Measurements from ENCODE around the gene LYZL6.
A peak's percentile ranks its signal among the peaks of the same experiment; 100 is the strongest.

The LYZL6 gene

GRCh38 chr17:35943537-35943936 is at the start of gene LYZL6:
Gene LYZL6 (minus strand): TSS chr17:35943713. CDS start chr17:35939356, 4,357 bp downstream.
- DNase-seq (ENCODE audit: low read depth, low spot score), result no peak
- H3K27ac ChIP-seq, result no peak within 1 kb of the TSS

- no peak overlapping the region for H3K27ac ChIP-seq
- no peak for DNase-seq (ENCODE audit: low read depth, low spot score)
Observed at GRCh38 chr17:35991075-35991474, 47.6 kb upstream of the LYZL6 start.

GRCh38 chr17:35988164-35988563 is 44.7 kb upstream of the LYZL6 start:
- no peak overlapping the region for H3K27ac ChIP-seq
- DNase-seq (ENCODE audit: low read depth, low spot score), result no peak

- DNase-seq (ENCODE audit: low read depth, low spot score), result no peak
- no peak within 1 kb of the TSS for H3K27ac ChIP-seq
Observed at GRCh38 chr17:35986643-35987042, 43.1 kb upstream of the LYZL6 start, which contains the start of gene CCL14. Gene CCL14 (minus strand): TSS chr17:35986729. CDS start chr17:35986649, 80 bp downstream.

- H3K27ac ChIP-seq, result no peak overlapping the region
- DNase-seq (ENCODE audit: low read depth, low spot score), result no peak
Observed at GRCh38 chr17:35984140-35984539, 40.6 kb upstream of the LYZL6 start.

GRCh38 chr17:35982409-35983191 is 39.1 kb upstream of the LYZL6 start:
- DNase-seq (ENCODE audit: low read depth, low spot score), result no peak
- H3K27ac ChIP-seq, result no peak overlapping the region

- DNase-seq (ENCODE audit: low read depth, low spot score), result no peak
- H3K27ac ChIP-seq, result no peak overlapping the region
Observed at GRCh38 chr17:35981908-35982330, 38.4 kb upstream of the LYZL6 start.

- no peak for DNase-seq (ENCODE audit: low read depth, low spot score)
Observed at GRCh38 chr17:35981246-35981645, 37.7 kb upstream of the LYZL6 start, which contains the start of gene CCL16. Gene CCL16 (minus strand): TSS chr17:35981497. CDS start chr17:35981420, 77 bp downstream.

GRCh38 chr17:35978346-35978745 is 34.8 kb upstream of the LYZL6 start:
- no peak overlapping the region for H3K27ac ChIP-seq
- no peak for DNase-seq (ENCODE audit: low read depth, low spot score)

More at GRCh38 chr17:35981246-35981645, 37.7 kb upstream of the LYZL6 start, which contains the start of gene CCL16:
- H3K27ac ChIP-seq, result no peak within 1 kb of the TSS

- DNase-seq (ENCODE audit: low read depth, low spot score), result no peak
Observed at GRCh38 chr17:35977509-35977908, 34.0 kb upstream of the LYZL6 start.

GRCh38 chr17:35973333-35974260 is 30.1 kb upstream of the LYZL6 start:
- peak overlapping the region; percentile 75 for H3K27ac ChIP-seq
- peak; percentile 50 for DNase-seq (ENCODE audit: low read depth, low spot score)

More at GRCh38 chr17:35977509-35977908, 34.0 kb upstream of the LYZL6 start:
- H3K27ac ChIP-seq, result no peak overlapping the region

- DNase-seq (ENCODE audit: low read depth, low spot score), result no peak
- peak overlapping the region; percentile 75 for H3K27ac ChIP-seq
Observed at GRCh38 chr17:35972945-35973332, 29.4 kb upstream of the LYZL6 start.

- no peak for DNase-seq (ENCODE audit: low read depth, low spot score)
Observed at GRCh38 chr17:35972535-35972934, 29.0 kb upstream of the LYZL6 start.

GRCh38 chr17:35972066-35972465 is 28.6 kb upstream of the LYZL6 start:
- no peak overlapping the region for H3K27ac ChIP-seq
- DNase-seq (ENCODE audit: low read depth, low spot score), result no peak

More at GRCh38 chr17:35972535-35972934, 29.0 kb upstream of the LYZL6 start:
- H3K27ac ChIP-seq, result peak overlapping the region; percentile 75

- no peak overlapping the region for H3K27ac ChIP-seq
Observed at GRCh38 chr17:35969558-35970380, 26.3 kb upstream of the LYZL6 start.

GRCh38 chr17:35968520-35969054 is 25.1 kb upstream of the LYZL6 start:
- DNase-seq (ENCODE audit: low read depth, low spot score), result no peak
- no peak overlapping the region for H3K27ac ChIP-seq

More at GRCh38 chr17:35969558-35970380, 26.3 kb upstream of the LYZL6 start:
- no peak for DNase-seq (ENCODE audit: low read depth, low spot score)

- no peak for DNase-seq (ENCODE audit: low read depth, low spot score)
- H3K27ac ChIP-seq, result no peak overlapping the region
Observed at GRCh38 chr17:35965272-35965671, 21.8 kb upstream of the LYZL6 start.

GRCh38 chr17:35963663-35964062 is 20.1 kb upstream of the LYZL6 start:
- H3K27ac ChIP-seq, result no peak overlapping the region
- DNase-seq (ENCODE audit: low read depth, low spot score), result no peak

GRCh38 chr17:35953720-35954119 is 10.2 kb upstream of the LYZL6 start:
- no peak overlapping the region for H3K27ac ChIP-seq
- DNase-seq (ENCODE audit: low read depth, low spot score), result no peak

All from epithelial cell of prostate (primary cell).